Bronchial epithelial cell (primary cell): Measurements from ENCODE around the gene MPND. TPM values are rescaled to one million over a fixed set of nuclear protein-coding genes. Genes with fewer than 3 reads are reported as not detected.

Experiments used
- DNase-seq: peaks from one replicate; pipeline ENCODE4 v3.0.0-alpha.2; 2010; ENCODE audit warnings: low read depth
- FAIRE-seq: peaks from 2 replicates; lab custom pipeline; 2011; peaks lifted over from hg19 to GRCh38; lab: Jason Lieb, UNC
- H3K27me3 ChIP-seq: 2 replicates; pipeline ENCODE4 v1.5.1; 2011; ENCODE audit warnings: low read length; ENCODE audit not compliant: control insufficient read depth, insufficient read depth
- H3K36me3 ChIP-seq: 2 replicates; pipeline ENCODE4 v1.5.1; 2011; ENCODE audit warnings: low read length; ENCODE audit not compliant: control insufficient read depth, insufficient read depth
- H3K4me3 ChIP-seq: 2 replicates; pipeline ENCODE4 v1.5.1; 2011; ENCODE audit warnings: mild to moderate bottlenecking, low read depth, low read length, control low read depth
- total RNA-seq: library from RNA; depleted of rRNA; stranded (reverse); fragments of >200 nt; gene quantifications from 2 replicates; pipeline ENCODE4 v1.2.1, GENCODE V29; 2014
- TF ChIP-seq, protein P1 (sequence below): IDR thresholded peaks from 2 replicates; pipeline ENCODE4 v1.5.1; 2011; ENCODE audit warnings: mild to moderate bottlenecking, moderate library complexity, low read length, control low read depth, inconsistent platforms; ENCODE audit not compliant: insufficient read depth, severe bottlenecking

MPND gene
- total RNA-seq, 1 donor from 2014 or later: 3.7 TPM

- Histone ChIP-seq H3K27me3 (no peaks in the 10 kb centered on the region), H3K36me3 (peaks cover 5% of the 10 kb centered on the region), H3K4me3 (no peak overlapping the region)
- FAIRE-seq (no peak), DNase-seq (no peak)
- TF ChIP-seq, protein P1, sequence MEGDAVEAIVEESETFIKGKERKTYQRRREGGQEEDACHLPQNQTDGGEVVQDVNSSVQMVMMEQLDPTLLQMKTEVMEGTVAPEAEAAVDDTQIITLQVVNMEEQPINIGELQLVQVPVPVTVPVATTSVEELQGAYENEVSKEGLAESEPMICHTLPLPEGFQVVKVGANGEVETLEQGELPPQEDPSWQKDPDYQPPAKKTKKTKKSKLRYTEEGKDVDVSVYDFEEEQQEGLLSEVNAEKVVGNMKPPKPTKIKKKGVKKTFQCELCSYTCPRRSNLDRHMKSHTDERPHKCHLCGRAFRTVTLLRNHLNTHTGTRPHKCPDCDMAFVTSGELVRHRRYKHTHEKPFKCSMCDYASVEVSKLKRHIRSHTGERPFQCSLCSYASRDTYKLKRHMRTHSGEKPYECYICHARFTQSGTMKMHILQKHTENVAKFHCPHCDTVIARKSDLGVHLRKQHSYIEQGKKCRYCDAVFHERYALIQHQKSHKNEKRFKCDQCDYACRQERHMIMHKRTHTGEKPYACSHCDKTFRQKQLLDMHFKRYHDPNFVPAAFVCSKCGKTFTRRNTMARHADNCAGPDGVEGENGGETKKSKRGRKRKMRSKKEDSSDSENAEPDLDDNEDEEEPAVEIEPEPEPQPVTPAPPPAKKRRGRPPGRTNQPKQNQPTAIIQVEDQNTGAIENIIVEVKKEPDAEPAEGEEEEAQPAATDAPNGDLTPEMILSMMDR: no peak
Observed at GRCh38 chr19:4354897-4355296, 11.5 kb downstream of the MPND start.

- H3K36me3 ChIP-seq: peaks cover 17% of the 10 kb centered on the region
- TF ChIP-seq, protein P1: no peak
- FAIRE-seq (no peak), DNase-seq (no peak)
- no peak overlapping the region for H3K4me3 ChIP-seq
- no peaks in the 10 kb centered on the region for H3K27me3 ChIP-seq
Observed at GRCh38 chr19:4357095-4357797, 13.9 kb downstream of the MPND start.

DNA sequence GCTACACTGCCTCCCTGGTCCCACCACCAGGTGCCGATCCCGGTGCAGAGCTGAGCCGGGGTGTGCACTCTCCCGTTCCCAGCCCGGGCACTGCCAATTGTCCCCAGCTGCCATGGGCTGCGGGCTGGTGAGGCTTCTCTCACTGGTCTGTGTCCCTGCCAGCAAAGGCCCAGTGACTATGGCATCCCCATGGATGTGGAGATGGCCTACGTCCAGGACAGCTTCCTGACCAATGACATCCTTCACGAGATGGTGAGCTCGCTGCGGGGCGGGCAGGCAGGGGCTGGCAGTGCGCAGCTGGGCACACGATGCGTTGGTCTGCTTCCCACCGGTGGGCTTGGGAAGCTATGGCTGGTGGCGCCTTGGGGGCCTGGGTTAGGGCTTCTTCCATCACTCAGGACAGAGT is 14.6 kb downstream of the MPND start:
- peaks cover 21% of the 10 kb centered on the region for H3K36me3 ChIP-seq

DNA sequence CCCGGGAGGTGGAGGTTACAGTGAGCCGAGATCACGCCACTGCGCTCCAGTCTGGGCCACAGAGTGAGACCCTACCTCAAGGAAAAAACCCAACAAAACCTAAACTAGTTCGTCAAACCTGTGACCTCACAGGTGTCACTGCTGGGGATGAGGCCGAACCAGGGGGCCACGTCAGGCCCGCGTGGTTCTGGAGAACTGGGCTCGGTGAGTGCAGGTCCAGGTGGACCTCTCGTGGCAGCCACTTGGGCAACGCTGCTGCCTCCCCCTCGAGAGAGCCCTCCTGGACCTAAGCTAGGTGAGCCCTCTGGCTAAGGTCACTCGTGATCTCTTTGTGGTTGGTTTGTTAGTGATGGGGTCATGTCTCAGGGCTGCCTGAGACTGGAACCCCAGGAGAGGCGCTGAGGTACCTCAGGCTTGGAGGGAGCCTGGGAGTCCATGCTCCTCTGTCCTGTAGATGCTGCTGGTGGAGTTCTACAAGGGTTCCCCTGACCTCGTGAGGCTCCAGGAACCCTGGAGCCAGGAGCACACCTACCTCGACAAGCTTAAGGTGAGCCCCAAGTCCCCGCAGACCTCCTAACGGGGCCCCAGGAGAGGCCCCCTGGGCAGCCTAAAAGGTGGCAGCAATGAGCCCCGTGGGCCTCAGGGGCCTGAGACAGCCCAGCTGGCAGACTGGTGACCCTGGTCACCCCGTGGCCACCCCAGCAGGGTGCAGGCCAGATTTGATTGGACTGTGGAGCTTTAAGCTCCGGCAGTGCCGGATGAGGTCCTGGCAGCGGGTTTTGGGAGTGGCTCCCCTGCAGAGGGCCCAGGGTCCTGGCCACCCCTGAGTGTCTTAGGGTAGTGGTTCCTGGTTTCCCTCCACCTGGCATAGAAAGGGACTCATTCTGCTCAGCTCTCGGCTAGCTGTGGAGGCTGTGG is 15.6 kb downstream of the MPND start:
- FAIRE-seq (no peak), DNase-seq (no peak)
- H3K36me3 ChIP-seq: peaks cover 28% of the 10 kb centered on the region
- TF ChIP-seq, protein P1: no peak
- no peaks in the 10 kb centered on the region for H3K27me3 ChIP-seq
- H3K4me3 ChIP-seq: no peak overlapping the region

More for the DNA sequence above, 14.6 kb downstream of the MPND start:
- Histone ChIP-seq H3K27me3 (no peaks in the 10 kb centered on the region), H3K4me3 (no peak overlapping the region)
- FAIRE-seq (no peak), DNase-seq (no peak)
- TF ChIP-seq, protein P1: no peak

DNA sequence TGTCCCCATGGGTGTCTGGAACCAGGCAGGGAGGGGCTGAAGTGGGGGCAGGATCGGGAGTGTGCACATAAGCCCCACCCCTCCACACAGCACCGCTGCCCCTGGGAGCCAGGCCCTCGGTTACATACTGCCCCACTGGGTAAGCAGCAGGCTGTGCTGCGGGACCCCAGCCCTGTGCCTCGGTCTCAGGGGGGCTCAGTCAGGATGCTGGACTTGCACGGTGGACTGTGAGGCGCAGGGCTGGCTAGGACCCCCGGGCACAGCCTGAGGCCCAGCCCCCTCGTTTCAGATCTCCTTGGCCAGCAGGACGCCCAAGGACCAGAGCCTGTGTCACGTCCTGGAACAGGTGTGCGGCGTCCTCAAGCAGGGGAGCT is 16.3 kb downstream of the MPND start:
- FAIRE-seq (no peak), DNase-seq (no peak)
- Histone ChIP-seq H3K4me3 (no peak overlapping the region), H3K36me3 (peaks cover 32% of the 10 kb centered on the region), H3K27me3 (no peaks in the 10 kb centered on the region)
- TF ChIP-seq, protein P1: no peak
